ENCODE results near the gene GAS2L1. TPM values are rescaled to one million over a fixed set of nuclear protein-coding genes. Genes with fewer than 3 reads are reported as not detected.
A peak's percentile ranks its signal among the peaks of the same experiment; 100 is the strongest.

GAS2L1 gene
- total and polyA plus RNA-seq, 2 experiments from 2014 or later: 5.2 to 9.5 TPM

GRCh38 chr22:29314537-29315285 is 8.3 kb downstream of the GAS2L1 start:
- no peaks in the 10 kb centered on the region for H3K79me2 ChIP-seq (replicated peaks; ENCODE audit: insufficient read depth)
- peak overlapping the region; percentile 84 for H3K4me2 ChIP-seq
- Mint-ChIP-seq H3K36me3 (ENCODE audit: low read depth) (peaks cover 7% of the 10 kb centered on the region; the same call in 1 of the 3 replicates), H3K4me1 (peaks cover 20% of the 10 kb centered on the region), H3K9me3 (peaks cover 21% of the 10 kb centered on the region), H3K27ac (no peak overlapping the region), H3K4me3 (peak overlapping the region; percentile 68), H3K27me3 (ENCODE audit: insufficient read depth, low read depth, poor library complexity) (peaks cover 47% of the 10 kb centered on the region)
- H3K4me1 ChIP-seq (ENCODE audit: insufficient read depth): peaks cover 5% of the 10 kb centered on the region; the same call in 1 of the 2 replicates
- DNase-seq (ENCODE audit: low spot score) (peak; percentile 64), ATAC-seq (peak; percentile 4)
- peaks cover 54% of the 10 kb centered on the region for H3K27me3 ChIP-seq (ENCODE audit: insufficient read depth)
- H4K20me1 ChIP-seq (replicated peaks; ENCODE audit: insufficient read depth): peaks cover 9% of the 10 kb centered on the region
- H3K27ac ChIP-seq (ENCODE audit: low read depth): no peak overlapping the region
- H3K4me3 ChIP-seq: peak overlapping the region; percentile 61
- peaks cover 24% of the 10 kb centered on the region for H3F3A ChIP-seq (replicated peaks; ENCODE audit: low read depth)
- no peaks in the 10 kb centered on the region for H3K36me3 ChIP-seq (ENCODE audit: insufficient read depth)
- peak; percentile 58 for TF ChIP-seq EZH2 (IDR thresholded peaks at IDR 0.05; ENCODE audit: low read depth, unreplicated experiment)
- no peak for TF ChIP-seq POLR2AphosphoS5 (IDR thresholded peaks at IDR 0.05; ENCODE audit: low read depth)
- no peaks in the 10 kb centered on the region for H3K9me2 ChIP-seq (ENCODE audit: insufficient read depth)
- peak overlapping the region; percentile 76; the same call in 1 of the 2 replicates for H2AFZ ChIP-seq

- Histone ChIP-seq H3K79me2 (replicated peaks; ENCODE audit: insufficient read depth) (no peaks in the 10 kb centered on the region), H3K4me2 (peak within 1 kb of the TSS; percentile 84), H3K4me3 (peak within 1 kb of the TSS; percentile 61), H3K9me2 (ENCODE audit: insufficient read depth) (no peaks in the 10 kb centered on the region), H3K4me1 (ENCODE audit: insufficient read depth) (peaks cover 5% of the 10 kb centered on the region; the same call in 1 of the 2 replicates), H3F3A (replicated peaks; ENCODE audit: low read depth) (peaks cover 24% of the 10 kb centered on the region), H3K27me3 (ENCODE audit: insufficient read depth) (peaks cover 54% of the 10 kb centered on the region), H2AFZ (peak within 1 kb of the TSS; percentile 91), H4K20me1 (replicated peaks; ENCODE audit: insufficient read depth) (peaks cover 9% of the 10 kb centered on the region), H3K27ac (ENCODE audit: low read depth) (no peak within 1 kb of the TSS), H3K36me3 (ENCODE audit: insufficient read depth) (no peaks in the 10 kb centered on the region)
- ATAC-seq (peak; percentile 6; the same call in 2 of the 3 replicates), DNase-seq (ENCODE audit: low spot score) (peak; percentile 64)
- Mint-ChIP-seq H3K27ac (no peak within 1 kb of the TSS), H3K9me3 (peaks cover 21% of the 10 kb centered on the region), H3K27me3 (ENCODE audit: insufficient read depth, low read depth, poor library complexity) (peaks cover 47% of the 10 kb centered on the region), H3K4me1 (peaks cover 20% of the 10 kb centered on the region), H3K4me3 (peak within 1 kb of the TSS; percentile 68), H3K36me3 (ENCODE audit: low read depth) (peaks cover 7% of the 10 kb centered on the region; the same call in 1 of the 3 replicates)
- TF ChIP-seq EZH2 (IDR thresholded peaks at IDR 0.05; ENCODE audit: low read depth, unreplicated experiment) (peak; percentile 77), STAT1 (IDR thresholded peaks at IDR 0.05; ENCODE audit: unreplicated experiment) (no peak)
Observed at GRCh38 chr22:29315286-29316140, 9.1 kb downstream of the GAS2L1 start, which contains the start of gene RASL10A. Gene RASL10A (minus strand): TSS chr22:29315697. CDS start chr22:29315246, 451 bp downstream.

GRCh38 chr22:29316141-29316828 is 9.8 kb downstream of the GAS2L1 start:
- Mint-ChIP-seq H3K9me3 (peaks cover 21% of the 10 kb centered on the region), H3K27me3 (ENCODE audit: insufficient read depth, low read depth, poor library complexity) (peaks cover 47% of the 10 kb centered on the region)
- peak overlapping the region; percentile 61 for H3K4me3 ChIP-seq

More at GRCh38 chr22:29316141-29316828, 9.8 kb downstream of the GAS2L1 start:
- H3K4me2 ChIP-seq: peak overlapping the region; percentile 84
- no peaks in the 10 kb centered on the region for H3K9me2 ChIP-seq (ENCODE audit: insufficient read depth)
- H3F3A ChIP-seq (replicated peaks; ENCODE audit: low read depth): peaks cover 24% of the 10 kb centered on the region
- H3K4me1 Mint-ChIP-seq: peaks cover 18% of the 10 kb centered on the region
- H4K20me1 ChIP-seq (replicated peaks; ENCODE audit: insufficient read depth): peaks cover 9% of the 10 kb centered on the region
- ATAC-seq (no peak), DNase-seq (ENCODE audit: low spot score) (peak; percentile 30)
- H3K36me3 Mint-ChIP-seq (ENCODE audit: low read depth): peaks cover 7% of the 10 kb centered on the region; the same call in 1 of the 3 replicates
- H3K4me1 ChIP-seq (ENCODE audit: insufficient read depth): peaks cover 5% of the 10 kb centered on the region; the same call in 1 of the 2 replicates
- TF ChIP-seq EZH2 (IDR thresholded peaks at IDR 0.05; ENCODE audit: low read depth, unreplicated experiment) (peak; percentile 19), POLR2AphosphoS5 (IDR thresholded peaks at IDR 0.05; ENCODE audit: low read depth) (no peak)
- no peak overlapping the region for H3K27ac ChIP-seq (ENCODE audit: low read depth)
- H2AFZ ChIP-seq: peak overlapping the region; percentile 91
- H3K79me2 ChIP-seq (replicated peaks; ENCODE audit: insufficient read depth): no peaks in the 10 kb centered on the region
- peaks cover 54% of the 10 kb centered on the region for H3K27me3 ChIP-seq (ENCODE audit: insufficient read depth)
- no peak overlapping the region for H3K27ac Mint-ChIP-seq
- no peaks in the 10 kb centered on the region for H3K36me3 ChIP-seq (ENCODE audit: insufficient read depth)
- peak overlapping the region; percentile 22 for H3K4me3 Mint-ChIP-seq

Data from GM23338 (cell line).